H1 (cell line): Measurements from ENCODE around the gene ASMTL. TPM values are rescaled to one million over a fixed set of nuclear protein-coding genes. Genes with fewer than 3 reads are reported as not detected.

ENCODE experiments used
- CTCF ChIA-PET: fragments of 300-600 bp; sonication (Branson Sonifier 250); formaldehyde crosslinking; loops from one replicate; lab custom pipeline; 2021; ENCODE audit not compliant: partially characterized antibody; lab: Charles Lee
- POLR2A ChIA-PET: fragments of 300-600 bp; sonication (Branson Sonifier 250); formaldehyde crosslinking; loops from one replicate; lab custom pipeline; 2021; ENCODE audit warnings: inconsistent platforms; ENCODE audit not compliant: partially characterized antibody; lab: Charles Lee
- DNase-seq, 2 experiments: peaks; one replicate each; pipeline versions ENCODE4 v3.0.0 to v3.0.0-alpha.2; 2010 to 2022; ENCODE audit warnings: low spot score in 2 of 2, low read depth in 1 of 2, mixed read lengths in 1 of 2
- FAIRE-seq: peaks from 2 replicates; lab custom pipeline; 2011; peaks lifted over from hg19 to GRCh38; lab: Jason Lieb, UNC
- H2AFZ ChIP-seq: 2 replicates; pipeline ENCODE4 v1.8.1; 2012; ENCODE audit warnings: low read length, inconsistent platforms
- H2AK5ac ChIP-seq: 2 replicates; pipeline ENCODE4 v1.6.1; 2013; ENCODE audit warnings: low read depth, low read length
- H2BK120ac ChIP-seq: replicated peaks from 2 replicates; pipeline ENCODE3; 2013; ENCODE audit warnings: low read depth, low read length, inconsistent platforms
- H2BK12ac ChIP-seq: 2 replicates; pipeline ENCODE4 v1.6.1; 2013; ENCODE audit warnings: low read depth, low read length
- H2BK15ac ChIP-seq: 2 replicates; pipeline ENCODE4 v1.6.1; 2013; ENCODE audit warnings: low read length
- H2BK20ac ChIP-seq: 2 replicates; pipeline ENCODE4 v1.6.1; 2013; ENCODE audit warnings: low read length
- H2BK5ac ChIP-seq: 2 replicates; pipeline ENCODE4 v1.6.1; 2013; ENCODE audit warnings: low read depth, low read length
- H3K14ac ChIP-seq: 2 replicates; pipeline ENCODE4 v1.6.1; 2013; ENCODE audit warnings: inconsistent platforms; ENCODE audit not compliant: insufficient read length
- H3K18ac ChIP-seq: 2 replicates; pipeline ENCODE4 v1.6.1; 2013; ENCODE audit warnings: low read length; ENCODE audit errors: extremely low read depth
- H3K23ac ChIP-seq: 2 replicates; pipeline ENCODE4 v1.6.1; 2013; ENCODE audit warnings: inconsistent platforms; ENCODE audit not compliant: insufficient read length
- H3K23me2 ChIP-seq: 2 replicates; pipeline ENCODE4 v1.6.1; 2013; ENCODE audit warnings: low read depth, low read length
- H3K27ac ChIP-seq: 2 replicates; pipeline ENCODE4 v1.6.1; 2011; ENCODE audit warnings: low read depth, low read length, inconsistent platforms
- H3K27me3 ChIP-seq, 4 experiments: replicated peaks in 1 of 4; 1 replicate in 1 of 4; 2 replicates in 3 of 4; pipeline versions ENCODE4 v1.6.1 to v1.8.1; 2011 to 2013; ENCODE audit warnings: low read length in 3 of 4, mild to moderate bottlenecking in 3 of 4, inconsistent platforms in 2 of 4, mixed read lengths in 2 of 4, moderate library complexity in 1 of 4; ENCODE audit not compliant: control insufficient read depth in 3 of 4, insufficient read depth in 3 of 4; ENCODE audit errors: extremely low read depth in 1 of 4
- H3K36me3 ChIP-seq, 4 experiments: 2 replicates each; pipeline versions ENCODE4 v1.6.1 to v1.8.1; 2011 to 2013; ENCODE audit warnings: mild to moderate bottlenecking in 4 of 4, low read length in 3 of 4, moderate library complexity in 2 of 4, control low read depth in 1 of 4, inconsistent platforms in 1 of 4; ENCODE audit not compliant: insufficient read depth in 4 of 4, control insufficient read depth in 2 of 4
- H3K4ac ChIP-seq: replicated peaks from 2 replicates; pipeline ENCODE3; 2013; ENCODE audit warnings: low read length, low read depth, mixed read lengths, inconsistent platforms; ENCODE audit not compliant: insufficient read length
- H3K4me1 ChIP-seq, 4 experiments: replicated peaks in 1 of 4; 1 replicate in 1 of 4; 2 replicates in 3 of 4; pipeline versions ENCODE4 v1.6.1 to v1.8.1; 2011 to 2013; ENCODE audit warnings: low read length in 3 of 4, inconsistent platforms in 2 of 4, mixed read lengths in 1 of 4; ENCODE audit not compliant: insufficient read depth in 4 of 4, control insufficient read depth in 3 of 4
- H3K4me2 ChIP-seq, 2 experiments: 2 replicates each; pipeline versions ENCODE4 v1.6.1 to v1.8.1; 2011 to 2013; ENCODE audit warnings: low read depth in 2 of 2, low read length in 2 of 2, control low read depth in 1 of 2, inconsistent platforms in 1 of 2, mild to moderate bottlenecking in 1 of 2; ENCODE audit not compliant: insufficient read depth in 1 of 2
- H3K4me3 ChIP-seq, 4 experiments: fragments of 200-600, 300-600 bp in 1 of 4; sonication (generic), shearing (Covaris generic), sonication (Bioruptor Twin) in 1 of 4; 2 replicates each; pipeline versions ENCODE4 v1.5.1 to v1.8.1; 2011 to 2016; ENCODE audit warnings: low read length in 4 of 4, low read depth in 3 of 4, control low read depth in 2 of 4, inconsistent platforms in 2 of 4, mild to moderate bottlenecking in 2 of 4, mixed read lengths in 1 of 4, moderate library complexity in 1 of 4; ENCODE audit not compliant: insufficient read depth in 2 of 4; ENCODE audit errors: extremely low read depth in 1 of 4
- H3K56ac ChIP-seq: replicated peaks from 2 replicates; pipeline ENCODE3; 2013; ENCODE audit warnings: low read depth, mild to moderate bottlenecking, mixed read lengths, low read length, inconsistent platforms; ENCODE audit not compliant: insufficient read length
- H3K79me1 ChIP-seq: 2 replicates; pipeline ENCODE4 v1.6.1; 2013; ENCODE audit warnings: low read depth, low read length, control low read depth
- H3K79me2 ChIP-seq, 2 experiments: 2 replicates each; pipeline versions ENCODE4 v1.6.1 to v1.8.1; 2012 to 2013; ENCODE audit warnings: low read length in 2 of 2, mild to moderate bottlenecking in 2 of 2, inconsistent platforms in 1 of 2; ENCODE audit not compliant: insufficient read depth in 2 of 2, control insufficient read depth in 1 of 2
- H3K9ac ChIP-seq, 4 experiments: replicated peaks in 1 of 4; 1 replicate in 1 of 4; 2 replicates in 3 of 4; pipeline versions ENCODE4 v1.6.1 to v1.8.1; 2011 to 2013; ENCODE audit warnings: low read depth in 3 of 4, low read length in 3 of 4, control low read depth in 2 of 4, mild to moderate bottlenecking in 2 of 4, moderate library complexity in 2 of 4, inconsistent platforms in 1 of 4; ENCODE audit errors: extremely low read depth in 1 of 4
- H3K9me3 ChIP-seq, 2 experiments: 2 replicates each; pipeline versions ENCODE4 v1.6.1 to v1.8.1; 2012 to 2013; ENCODE audit warnings: mild to moderate bottlenecking in 2 of 2, moderate library complexity in 2 of 2, control low read depth in 1 of 2, inconsistent platforms in 1 of 2, low read depth in 1 of 2, low read length in 1 of 2, mixed read lengths in 1 of 2; ENCODE audit not compliant: insufficient read depth in 2 of 2
- H4K20me1 ChIP-seq, 2 experiments: replicated peaks in 1 of 2; 2 replicates each; pipeline versions ENCODE3 to v1.8.1; 2011 to 2013; ENCODE audit warnings: inconsistent platforms in 2 of 2, low read length in 2 of 2, mild to moderate bottlenecking in 1 of 2; ENCODE audit not compliant: insufficient read depth in 2 of 2, control insufficient read depth in 1 of 2
- H4K5ac ChIP-seq: 2 replicates; pipeline ENCODE4 v1.6.1; 2013; ENCODE audit warnings: low read length, low read depth, mixed read lengths, inconsistent platforms; ENCODE audit not compliant: insufficient read length
- H4K8ac ChIP-seq: 2 replicates; pipeline ENCODE4 v1.8.0; 2013; ENCODE audit warnings: mild to moderate bottlenecking, moderate library complexity, low read length, inconsistent platforms; ENCODE audit not compliant: insufficient read depth; ENCODE audit errors: extremely low read depth
- H4K91ac ChIP-seq: replicated peaks from 2 replicates; pipeline ENCODE3; 2013; ENCODE audit warnings: low read length, mixed read lengths, inconsistent platforms; ENCODE audit not compliant: insufficient read length
- CBX5 ChIP-seq: fragments of 300-800, 300-1000 bp; sonication (generic); IDR thresholded peaks from 2 replicates; pipeline ENCODE4 v1.7.1; 2016; ENCODE audit warnings: antibody characterized with exemption, low read length, low read depth
- EZH2 ChIP-seq: fragments of 200-600 bp; sonication (generic); IDR thresholded peaks from 2 replicates; pipeline ENCODE4 v1.7.1; 2012; ENCODE audit warnings: low read depth, mild to moderate bottlenecking, moderate library complexity, low read length, inconsistent platforms; ENCODE audit not compliant: severe bottlenecking
- GTF2F1 ChIP-seq: IDR thresholded peaks from 2 replicates; pipeline ENCODE4 v1.6.1; 2012; ENCODE audit warnings: low read depth, low read length, improper control_type of control experiment, borderline replicate concordance
- HDAC6 ChIP-seq: IDR thresholded peaks from one replicate; pipeline ENCODE4 v1.7.1; 2012; ENCODE audit warnings: low read depth, mild to moderate bottlenecking, inconsistent platforms, low read length, moderate library complexity
- KDM4A ChIP-seq: IDR thresholded peaks from one replicate; pipeline ENCODE4 v1.7.1; 2012; ENCODE audit warnings: low read depth, mild to moderate bottlenecking, moderate library complexity, low read length, inconsistent platforms; ENCODE audit not compliant: severe bottlenecking
- YY1 ChIP-seq: IDR thresholded peaks from 2 replicates; pipeline ENCODE4 v1.6.1; 2011; ENCODE audit warnings: low read depth, mild to moderate bottlenecking, low read length
- WGBS, 2 experiments: shearing (Covaris generic) in 1 of 2; methylation state at CpG; one replicate each; pipeline versions ENCODE4 v1.1.6 to v1.1.7; 2013 to 2015; ENCODE audit warnings: low lambda C conversion rate in 2 of 2, mixed read lengths in 2 of 2, inconsistent platforms in 1 of 2, low coverage in 1 of 2, missing lambda C conversion rate in 1 of 2; ENCODE audit not compliant: insufficient replicate concordance in 2 of 2, insufficient coverage in 1 of 2, insufficient read length in 1 of 2; ENCODE audit errors: extremely low coverage in 1 of 2, missing lambda C conversion rate in 1 of 2; 5-methylcytosine and 5-hydroxymethylcytosine counted together
- polyA plus RNA-seq, 7 experiments: library from polyadenylated mRNA; depleted of rRNA in 3 of 7; stranded (reverse) in 5 of 7; unstranded in 2 of 7; fragments of >200 nt in 5 of 7; fragments of 200-250 nt in 2 of 7; gene quantifications; 1 replicate in 5 of 7; 2 replicates in 1 of 7; 4 replicates in 1 of 7; pipeline versions ENCODE4 v1.2.1 to v1.2.3, GENCODE V29; 2011 to 2013; ENCODE audit warnings: missing spikeins in 2 of 7, mixed read lengths in 2 of 7
- total RNA-seq: library from RNA; stranded (reverse); fragmentation: NEBNext Ultra II Directional; extraction: Animal tissue kit (Norgen Biotek cat#: 25700); gene quantifications from 2 replicates; pipeline ENCODE4 v1.2.1, GENCODE V29; 2021

The ASMTL gene
- total and polyA plus RNA-seq, 2 of the 8 experiments (the other 6 are each of a cell fraction or from before 2014, with no cell fraction given): 75.6 to 81.4 TPM

- Histone ChIP-seq H4K20me1 (no peaks in the 10 kb centered on the region), H2BK12ac (no peak overlapping the region), H3K27me3 (no peaks in the 10 kb centered on the region; a peak in 1 of 7 replicates), H3K56ac (no peak overlapping the region), H3K36me3 (peaks cover 0 to 9% (median 4%) of the 10 kb centered on the region in 4 experiments; a peak in 2 of 8 replicates), H3K27ac (no peak overlapping the region), H3K79me1 (no peaks in the 10 kb centered on the region), H2AK5ac (no peak overlapping the region), H3K4ac (no peak overlapping the region), H4K8ac (no peak overlapping the region), H3K9ac (no peak overlapping the region), H2AFZ (no peak overlapping the region), H2BK5ac (no peak overlapping the region), H4K5ac (no peak overlapping the region), H2BK20ac (no peak overlapping the region), H3K9me3 (peaks cover 0 to 6% of the 10 kb centered on the region in 2 experiments; a peak in 2 of 4 replicates), H2BK120ac (no peak overlapping the region), H3K4me2 (no peak overlapping the region), H3K79me2 (no peaks in the 10 kb centered on the region), H3K4me1 (peaks cover 2 to 6% (median 5%) of the 10 kb centered on the region in 4 experiments; a peak in 5 of 7 replicates), H3K14ac (no peak overlapping the region), H4K91ac (no peak overlapping the region), H3K23ac (no peak overlapping the region), H3K4me3 (no peak overlapping the region), H2BK15ac (no peak overlapping the region), H3K23me2 (no peaks in the 10 kb centered on the region), H3K18ac (no peak overlapping the region)
- DNase-seq: no peak
- ChIA-PET POLR2A (no interaction called here), CTCF (no interaction called here)
- 100% methylated on average over 2 of the region's 2 CpGs; no CpG with 5 or more reads in 1 of the 2 experiments for WGBS, 2 experiments
- TF ChIP-seq CBX5 (no peak), GTF2F1 (no peak), EZH2 (no peak), HDAC6 (no peak), KDM4A (no peak), YY1 (no peak)
- no peak for FAIRE-seq
These were observed 92.5 kb downstream of the ASMTL start for GRCh38 chrX:1360171-1360570.
